GM18868 (cell line): ENCODE data around the gene MYADML2.

ENCODE experiments used
- ATAC-seq: cut with Tn5 transposase; IDR thresholded peaks from one replicate; pipeline ENCODE4 v1.9.1; 2021; ENCODE audit warnings: mild to moderate bottlenecking, moderate library complexity; ENCODE audit not compliant: unreplicated experiment

MYADML2 gene

GRCh38 chr17:81978524-81979298 lies 31.7 kb upstream of the MYADML2 start:
- ATAC-seq: no peak

GRCh38 chr17:81977211-81977808 lies 30.3 kb upstream of the MYADML2 start, which contains the start of gene ASPSCR1:
Gene ASPSCR1 (plus strand): TSS chr17:81977629. CDS start chr17:81977647, 18 bp downstream.
- peak; percentile 86 for ATAC-seq

- no peak for ATAC-seq
These were observed 29.5 kb upstream of the MYADML2 start for GRCh38 chr17:81976332-81977210.

GRCh38 chr17:81973432-81973831 lies 26.4 kb upstream of the MYADML2 start:
- ATAC-seq: no peak

- no peak for ATAC-seq
These were observed 22.1 kb upstream of the MYADML2 start for GRCh38 chr17:81968850-81969812.

GRCh38 chr17:81968396-81968745 lies 21.3 kb upstream of the MYADML2 start:
- ATAC-seq: no peak

- no peak for ATAC-seq
These were observed 20.7 kb upstream of the MYADML2 start for GRCh38 chr17:81967533-81968395.

GRCh38 chr17:81967244-81967532 lies 20.2 kb upstream of the MYADML2 start:
- ATAC-seq: no peak

GRCh38 chr17:81966343-81967243 lies 19.6 kb upstream of the MYADML2 start:
- ATAC-seq: no peak

- ATAC-seq: no peak
These were observed 17.2 kb upstream of the MYADML2 start for GRCh38 chr17:81964081-81964849.

GRCh38 chr17:81962499-81963441 lies 15.7 kb upstream of the MYADML2 start:
- no peak for ATAC-seq

GRCh38 chr17:81961521-81962498 lies 14.8 kb upstream of the MYADML2 start:
- ATAC-seq: no peak

GRCh38 chr17:81961087-81961511 lies 14.1 kb upstream of the MYADML2 start, which contains the start of gene NOTUM:
Gene NOTUM (minus strand): TSS chr17:81961187. CDS start chr17:81960909, 278 bp downstream.
- no peak for ATAC-seq

- ATAC-seq: no peak
These were observed 13.3 kb upstream of the MYADML2 start for GRCh38 chr17:81960130-81960958.
